Smooth muscle cell (in vitro differentiated cells): Measurements from ENCODE around the gene GRK7. TPM values are rescaled to one million over a fixed set of nuclear protein-coding genes. Genes with fewer than 3 reads are reported as not detected.

Experiments
- DNase-seq: peaks from one replicate; lab custom pipeline; 2025; ENCODE audit not compliant: unreplicated experiment; lab: John Stamatoyannopoulos, UW
- H2AFZ ChIP-seq: fragments of 200-600 bp; sonication (generic); 2 replicates; pipeline ENCODE4 v1.6.0; 2016; ENCODE audit warnings: antibody characterized with exemption, low read depth, mild to moderate bottlenecking
- H3F3A ChIP-seq: fragments of 200-600 bp; sonication (generic); 2 replicates; pipeline ENCODE4 v1.6.0; 2017; ENCODE audit warnings: antibody characterized with exemption, low read depth
- H3K27ac ChIP-seq: fragments of 200-600 bp; sonication (generic); 2 replicates; pipeline ENCODE4 v1.5.1; 2016; ENCODE audit warnings: low read depth, mild to moderate bottlenecking
- H3K27me3 ChIP-seq: fragments of 200-600 bp; sonication (generic); 2 replicates; pipeline ENCODE4 v1.6.1; 2016; ENCODE audit warnings: low read depth, mild to moderate bottlenecking
- H3K36me3 ChIP-seq: fragments of 200-600 bp; sonication (generic); 2 replicates; pipeline ENCODE4 v1.5.1; 2016; ENCODE audit warnings: low read depth
- H3K4me1 ChIP-seq: fragments of 200-600 bp; sonication (generic); 2 replicates; pipeline ENCODE4 v1.5.1; 2016; ENCODE audit warnings: low read depth
- H3K4me2 ChIP-seq: fragments of 200-600 bp; sonication (generic); 2 replicates; pipeline ENCODE4 v1.6.0; 2016; ENCODE audit warnings: mild to moderate bottlenecking
- H3K4me3 ChIP-seq: fragments of 200-600 bp; sonication (generic); 2 replicates; pipeline ENCODE4 v1.5.1; 2016; ENCODE audit warnings: mild to moderate bottlenecking
- H3K79me2 ChIP-seq: fragments of 200-600 bp; sonication (generic); 2 replicates; pipeline ENCODE4 v1.6.0; 2016; ENCODE audit warnings: low read depth, mild to moderate bottlenecking
- H3K9ac ChIP-seq: fragments of 200-600 bp; sonication (generic); 2 replicates; pipeline ENCODE4 v1.6.0; 2016; ENCODE audit warnings: low read depth
- H3K9me3 ChIP-seq: fragments of 200-600 bp; sonication (generic); replicated peaks from 2 replicates; pipeline ENCODE4 v1.5.1; 2016; ENCODE audit warnings: low read depth
- H4K20me1 ChIP-seq: fragments of 200-600 bp; sonication (generic); 2 replicates; pipeline ENCODE4 v1.6.0; 2016; ENCODE audit warnings: low read depth
- WGBS: methylation state at CpG from one replicate; pipeline ENCODE4 v1.1.7; 2016; ENCODE audit warnings: low lambda C conversion rate; 5-methylcytosine and 5-hydroxymethylcytosine counted together
- polyA plus RNA-seq: library from polyadenylated mRNA; unstranded; fragments of >200 nt; fragmentation: Nextera tagmentation; extraction: Ambion mirVana; gene quantifications from 2 replicates; pipeline ENCODE4 v1.2.1, GENCODE V29; 2016
- total RNA-seq: library from RNA; depleted of rRNA; stranded (reverse); fragments of >200 nt; gene quantifications from 2 replicates; pipeline ENCODE4 v1.2.3, GENCODE V29; 2014
- TF ChIP-seq, protein P1 (sequence below): fragments of 200-600 bp; sonication (generic); IDR thresholded peaks from 2 replicates; pipeline ENCODE4 v1.5.1; 2017; ENCODE audit warnings: borderline replicate concordance, mild to moderate bottlenecking, antibody characterized with exemption; ENCODE audit not compliant: insufficient read depth, poor library complexity, severe bottlenecking

Gene GRK7
- total and polyA plus RNA-seq, 2 experiments from 2014 or later, result not detected

DNA sequence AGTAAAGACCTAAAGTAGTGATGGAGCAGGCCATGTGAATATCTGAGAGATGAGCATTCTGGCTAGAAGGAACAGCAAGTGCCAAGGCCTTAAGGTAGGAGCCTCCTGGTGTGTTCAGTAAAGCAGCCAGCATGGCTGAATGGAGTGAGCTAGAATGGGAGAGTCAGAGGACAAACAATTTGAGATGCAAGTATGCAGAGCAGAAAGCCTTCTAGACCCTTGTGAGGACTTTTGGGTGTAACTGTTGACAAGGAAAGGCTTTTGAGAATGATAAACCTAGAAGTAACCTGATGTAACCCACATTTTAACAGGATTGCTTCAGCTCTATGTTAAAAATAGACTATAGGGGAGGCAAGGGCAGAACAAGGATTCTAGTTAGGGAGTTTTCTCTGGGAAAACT, 40.0 kb upstream of the GRK7 start:
- Histone ChIP-seq H3K27ac (no peak overlapping the region), H3K4me3 (no peak overlapping the region), H4K20me1 (no peaks in the 10 kb centered on the region), H3K4me1 (no peaks in the 10 kb centered on the region), H3F3A (no peaks in the 10 kb centered on the region), H2AFZ (no peak overlapping the region), H3K79me2 (no peaks in the 10 kb centered on the region), H3K9me3 (no peaks in the 10 kb centered on the region), H3K9ac (no peak overlapping the region), H3K4me2 (no peak overlapping the region), H3K27me3 (no peaks in the 10 kb centered on the region), H3K36me3 (no peaks in the 10 kb centered on the region)
- TF ChIP-seq, protein P1, sequence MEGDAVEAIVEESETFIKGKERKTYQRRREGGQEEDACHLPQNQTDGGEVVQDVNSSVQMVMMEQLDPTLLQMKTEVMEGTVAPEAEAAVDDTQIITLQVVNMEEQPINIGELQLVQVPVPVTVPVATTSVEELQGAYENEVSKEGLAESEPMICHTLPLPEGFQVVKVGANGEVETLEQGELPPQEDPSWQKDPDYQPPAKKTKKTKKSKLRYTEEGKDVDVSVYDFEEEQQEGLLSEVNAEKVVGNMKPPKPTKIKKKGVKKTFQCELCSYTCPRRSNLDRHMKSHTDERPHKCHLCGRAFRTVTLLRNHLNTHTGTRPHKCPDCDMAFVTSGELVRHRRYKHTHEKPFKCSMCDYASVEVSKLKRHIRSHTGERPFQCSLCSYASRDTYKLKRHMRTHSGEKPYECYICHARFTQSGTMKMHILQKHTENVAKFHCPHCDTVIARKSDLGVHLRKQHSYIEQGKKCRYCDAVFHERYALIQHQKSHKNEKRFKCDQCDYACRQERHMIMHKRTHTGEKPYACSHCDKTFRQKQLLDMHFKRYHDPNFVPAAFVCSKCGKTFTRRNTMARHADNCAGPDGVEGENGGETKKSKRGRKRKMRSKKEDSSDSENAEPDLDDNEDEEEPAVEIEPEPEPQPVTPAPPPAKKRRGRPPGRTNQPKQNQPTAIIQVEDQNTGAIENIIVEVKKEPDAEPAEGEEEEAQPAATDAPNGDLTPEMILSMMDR, result no peak
- no peak for DNase-seq

DNA sequence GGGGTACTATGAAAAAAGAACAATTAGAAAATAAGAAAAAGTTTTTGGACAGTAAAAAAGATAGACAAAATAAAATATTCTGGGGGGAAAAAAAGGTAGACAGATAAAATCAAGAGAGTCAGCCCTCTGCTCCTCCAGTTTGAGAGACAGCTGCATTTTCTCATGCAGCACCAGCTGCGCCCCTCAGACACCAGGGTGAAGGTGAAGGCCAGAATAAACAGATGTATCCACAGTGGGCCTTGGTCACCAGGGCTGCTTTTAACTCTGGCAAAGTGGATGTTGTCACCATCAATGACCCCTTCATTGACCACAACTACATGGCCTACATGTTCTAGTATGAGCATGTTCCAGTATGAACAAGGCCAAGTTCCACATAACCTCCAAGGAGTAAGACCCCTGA, 39.0 kb upstream of the GRK7 start:
- Histone ChIP-seq H4K20me1 (no peaks in the 10 kb centered on the region), H3K4me2 (no peak overlapping the region), H3K4me3 (no peak overlapping the region), H3K79me2 (no peaks in the 10 kb centered on the region), H3K9me3 (no peaks in the 10 kb centered on the region), H3K27me3 (no peaks in the 10 kb centered on the region), H3K27ac (no peak overlapping the region), H3K9ac (no peak overlapping the region), H2AFZ (no peak overlapping the region), H3K4me1 (no peaks in the 10 kb centered on the region), H3F3A (no peaks in the 10 kb centered on the region), H3K36me3 (no peaks in the 10 kb centered on the region)
- TF ChIP-seq, protein P1, result no peak
- DNase-seq, result no peak
- WGBS, result 100% methylated on average over 1 of the region's 1 CpG

DNA sequence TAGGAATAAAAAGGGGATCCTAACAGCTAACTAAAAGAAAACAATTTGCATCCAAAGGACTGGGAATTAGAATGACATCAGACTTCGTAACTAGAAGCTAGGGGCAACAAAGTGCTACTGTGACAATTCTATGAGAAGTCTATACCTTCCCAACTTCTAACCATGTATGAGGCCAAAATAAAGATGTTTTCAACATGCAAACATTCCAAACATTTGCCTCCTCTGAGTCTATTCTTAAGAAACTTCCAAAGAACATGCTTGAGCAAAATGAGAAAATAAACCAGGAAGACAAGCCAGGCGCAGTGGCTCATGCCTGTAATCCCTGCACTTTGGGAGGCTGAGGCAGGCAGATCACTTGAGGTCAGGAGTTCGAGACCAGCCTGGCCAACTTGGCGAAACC, 38.2 kb upstream of the GRK7 start:
- Histone ChIP-seq H3K4me2 (no peak overlapping the region), H3K4me3 (no peak overlapping the region), H3K27me3 (no peaks in the 10 kb centered on the region), H3K9ac (no peak overlapping the region), H2AFZ (no peak overlapping the region), H3K9me3 (no peaks in the 10 kb centered on the region), H3K4me1 (no peaks in the 10 kb centered on the region), H4K20me1 (no peaks in the 10 kb centered on the region), H3K27ac (no peak overlapping the region), H3K79me2 (no peaks in the 10 kb centered on the region), H3F3A (no peaks in the 10 kb centered on the region), H3K36me3 (no peaks in the 10 kb centered on the region)
- no peak for DNase-seq
- 89% methylated on average over 4 of the region's 4 CpGs for WGBS
- TF ChIP-seq, protein P1, result no peak

DNA sequence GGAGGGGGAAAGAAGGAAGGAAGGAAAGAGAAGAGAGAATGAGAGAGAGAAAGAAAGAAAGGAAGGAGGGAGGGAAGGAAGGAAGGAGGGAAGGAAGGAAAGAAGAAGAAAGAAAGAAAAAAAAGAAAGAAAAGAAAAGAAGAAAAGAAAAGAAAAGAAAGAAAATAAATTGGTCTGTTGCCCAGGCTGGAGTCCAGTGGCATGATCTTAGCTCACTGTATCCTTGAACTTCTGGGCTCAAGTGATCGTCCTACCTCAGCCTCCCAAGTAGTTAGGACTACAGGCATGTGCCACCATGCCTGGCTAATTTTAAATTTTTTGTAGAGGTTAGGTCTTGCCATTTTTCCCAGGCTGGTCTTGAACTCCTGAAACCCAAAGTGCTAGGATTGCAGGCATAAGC, 36.7 kb upstream of the GRK7 start:
- H3K4me1 ChIP-seq, result no peaks in the 10 kb centered on the region
- no peak overlapping the region for H3K9ac ChIP-seq
- WGBS, result 93% methylated on average over 1 of the region's 1 CpG
- H3K4me2 ChIP-seq, result no peak overlapping the region
- no peaks in the 10 kb centered on the region for H3F3A ChIP-seq
- H4K20me1 ChIP-seq, result no peaks in the 10 kb centered on the region
- H3K4me3 ChIP-seq, result no peak overlapping the region
- TF ChIP-seq, protein P1, result no peak
- no peak overlapping the region for H3K27ac ChIP-seq
- H3K9me3 ChIP-seq, result no peaks in the 10 kb centered on the region
- H3K27me3 ChIP-seq, result no peaks in the 10 kb centered on the region
- no peaks in the 10 kb centered on the region for H3K36me3 ChIP-seq
- DNase-seq, result no peak
- no peak overlapping the region for H2AFZ ChIP-seq
- H3K79me2 ChIP-seq, result no peaks in the 10 kb centered on the region
